ENCODE measurements around the gene ADGRF4.

The ADGRF4 gene

GRCh38 chr6:47681201-47681990, 17.0 kb upstream of the ADGRF4 start:
- DNase-seq, result no peak

- no peak for DNase-seq
Measured at GRCh38 chr6:47686411-47686810, 12.0 kb upstream of the ADGRF4 start.

GRCh38 chr6:47687432-47687831, 10.9 kb upstream of the ADGRF4 start:
- no peak for DNase-seq

GRCh38 chr6:47690214-47690613, 8.2 kb upstream of the ADGRF4 start:
- no peak for DNase-seq

- no peak for DNase-seq
Measured at GRCh38 chr6:47690791-47691190, 7.6 kb upstream of the ADGRF4 start.

- no peak for DNase-seq
Measured at GRCh38 chr6:47697925-47698324, 455 bp upstream of the ADGRF4 start.

- DNase-seq, result no peak
Measured at GRCh38 chr6:47700053-47700452, 1.7 kb downstream of the ADGRF4 start.

- no peak for DNase-seq
Measured at GRCh38 chr6:47700596-47700995, 2.2 kb downstream of the ADGRF4 start.

- DNase-seq, result no peak
Measured at GRCh38 chr6:47701363-47701762, 3.0 kb downstream of the ADGRF4 start.

GRCh38 chr6:47709160-47709559, 10.8 kb downstream of the ADGRF4 start:
- DNase-seq, result no peak

GRCh38 chr6:47710295-47710694, 11.9 kb downstream of the ADGRF4 start:
- DNase-seq, result no peak

GRCh38 chr6:47713200-47713599, 14.8 kb downstream of the ADGRF4 start:
- DNase-seq, result no peak

GRCh38 chr6:47714802-47715201, 16.4 kb downstream of the ADGRF4 start:
- no peak for DNase-seq

- no peak for DNase-seq
Measured at GRCh38 chr6:47715782-47716181, 17.4 kb downstream of the ADGRF4 start.

- DNase-seq, result no peak
Measured at GRCh38 chr6:47716207-47716606, 17.8 kb downstream of the ADGRF4 start.

GRCh38 chr6:47718571-47718970, 20.2 kb downstream of the ADGRF4 start:
- DNase-seq, result no peak

GRCh38 chr6:47721189-47721588, 22.8 kb downstream of the ADGRF4 start:
- DNase-seq, result no peak

- DNase-seq, result no peak
Measured at GRCh38 chr6:47722194-47722593, 23.8 kb downstream of the ADGRF4 start.

GRCh38 chr6:47724300-47724699, 25.9 kb downstream of the ADGRF4 start:
- no peak for DNase-seq

GRCh38 chr6:47727391-47727790, 29.0 kb downstream of the ADGRF4 start:
- no peak for DNase-seq

GRCh38 chr6:47729019-47729418, 30.6 kb downstream of the ADGRF4 start:
- no peak for DNase-seq

- no peak for DNase-seq
Measured at GRCh38 chr6:47729457-47729856, 31.1 kb downstream of the ADGRF4 start.

GRCh38 chr6:47733879-47734558, 35.6 kb downstream of the ADGRF4 start:
- DNase-seq, result peak; percentile 1

- no peak for DNase-seq
Measured at GRCh38 chr6:47734831-47735481, 36.6 kb downstream of the ADGRF4 start.

Measured in NCI-H1694 (cell line).